Stimulated activated CD4-positive, alpha-beta T cell treated with anti-CD3 and anti-CD28 coated beads, Interleukin-4, amount 100 ng/mL, for 24 hours (primary cell): ENCODE results near the gene DPH7.
"Not testable (repeated sequence)": the region's sequence is repeated elsewhere in the genome, so short reads cannot be mapped to it uniquely, and the experiment has no call there.

Source experiments
- DNase-seq: peaks from one replicate; pipeline ENCODE4 v3.0.0-alpha.2; 2020

The DPH7 gene

DNA sequence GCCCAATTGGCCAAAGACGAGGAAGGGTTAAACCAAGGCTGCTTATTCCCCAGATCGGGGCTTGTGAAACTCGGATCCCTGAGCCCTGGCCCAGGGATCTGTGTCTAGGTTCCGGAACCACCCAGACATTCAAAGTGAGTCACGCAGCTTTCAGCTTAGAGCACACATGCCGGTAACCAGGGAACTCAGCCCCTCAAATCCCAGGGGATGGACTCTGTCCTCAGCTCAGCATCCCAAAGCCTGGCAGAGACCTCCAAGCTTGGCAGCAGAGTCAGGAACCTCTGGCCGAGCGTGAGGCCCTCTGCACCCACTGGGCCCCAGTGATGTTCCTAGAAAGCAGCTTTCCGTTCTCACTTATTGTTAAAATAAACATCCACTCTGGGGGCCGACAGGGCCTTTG is 33.6 kb downstream of the DPH7 start:
- no peak for DNase-seq

DNA sequence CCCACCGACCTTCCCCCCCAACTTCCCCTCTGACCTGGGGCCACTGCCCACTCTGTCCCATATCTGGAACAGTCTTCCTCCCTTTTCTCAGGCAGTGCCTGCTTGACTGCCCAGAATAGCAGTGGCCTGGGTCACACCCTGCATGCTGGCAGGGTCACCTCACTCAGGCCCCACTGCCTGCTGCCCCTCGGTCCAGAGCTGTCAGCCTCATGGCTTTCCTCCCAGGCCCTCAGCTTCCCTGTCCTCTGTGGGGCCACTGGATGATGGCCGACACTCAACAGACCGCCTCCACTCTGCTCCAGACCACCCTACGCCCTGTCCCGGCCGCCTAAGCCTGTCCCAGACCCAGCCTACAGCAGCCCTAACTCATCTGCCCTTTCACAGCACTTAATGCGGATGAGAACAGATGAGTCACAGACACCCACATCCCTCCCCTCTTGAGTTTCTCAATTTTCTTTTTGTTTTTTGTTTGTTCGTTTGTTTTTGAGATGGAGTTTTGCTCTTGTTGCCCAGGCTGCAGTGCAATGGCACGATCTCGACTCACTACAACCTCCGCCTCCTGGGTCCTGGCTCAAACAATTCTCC is 34.5 kb downstream of the DPH7 start:
- DNase-seq, result no peak

DNA sequence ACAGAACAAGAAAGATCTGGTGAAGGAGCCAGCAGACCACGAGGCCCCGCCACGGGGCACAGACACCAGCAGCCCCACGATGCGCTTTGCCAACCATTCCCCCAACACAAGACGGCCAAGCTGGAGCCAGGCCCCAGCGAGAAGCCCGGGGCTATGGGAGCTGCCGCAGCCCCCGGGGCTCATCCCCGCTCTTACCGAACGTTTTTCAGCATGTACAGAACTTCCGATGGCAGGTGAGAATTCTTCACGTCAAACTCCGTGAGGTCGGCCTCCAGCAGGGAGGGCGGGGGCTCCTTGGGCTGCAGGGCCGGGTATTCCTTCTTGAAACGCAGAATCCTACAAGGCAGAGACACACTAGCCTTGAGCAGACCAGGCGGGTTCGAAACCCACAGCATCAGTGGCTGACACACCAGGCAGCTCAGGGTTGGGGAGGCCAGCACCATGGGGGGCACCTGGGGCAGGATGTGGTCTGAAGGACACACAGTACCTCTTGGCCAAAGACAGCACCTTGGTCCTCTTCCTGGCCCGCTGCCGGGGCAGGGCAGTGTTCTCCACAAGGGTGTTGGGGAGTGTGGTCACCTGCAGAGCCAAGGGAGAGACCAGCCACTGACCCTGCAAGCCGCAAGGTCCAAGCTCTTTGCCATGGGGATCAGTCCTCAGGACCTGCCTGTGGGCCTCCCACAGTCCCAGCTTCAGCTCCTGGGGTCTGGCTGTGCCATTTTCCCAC is 35.3 kb downstream of the DPH7 start:
- no peak for DNase-seq

DNA sequence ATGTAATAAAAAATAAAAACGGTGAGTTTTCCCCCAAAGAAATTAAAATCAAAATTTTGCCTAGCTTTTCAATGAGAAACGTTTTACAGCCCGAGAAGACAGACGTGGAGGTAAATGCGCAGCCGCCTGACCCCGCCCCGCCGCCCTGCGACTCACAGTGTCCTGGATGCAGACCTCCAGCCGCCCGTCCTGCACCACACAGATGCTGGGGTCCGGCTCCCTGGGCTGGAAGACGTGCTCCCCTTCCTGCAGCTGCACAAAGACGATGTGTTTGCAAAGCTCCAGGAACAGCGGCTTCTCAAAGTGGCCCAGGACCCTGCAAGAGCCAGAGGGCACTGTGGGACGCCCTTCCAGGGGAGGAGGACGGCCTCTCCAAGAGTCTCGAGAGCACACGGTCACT is 36.2 kb downstream of the DPH7 start:
- DNase-seq, result no peak

DNA sequence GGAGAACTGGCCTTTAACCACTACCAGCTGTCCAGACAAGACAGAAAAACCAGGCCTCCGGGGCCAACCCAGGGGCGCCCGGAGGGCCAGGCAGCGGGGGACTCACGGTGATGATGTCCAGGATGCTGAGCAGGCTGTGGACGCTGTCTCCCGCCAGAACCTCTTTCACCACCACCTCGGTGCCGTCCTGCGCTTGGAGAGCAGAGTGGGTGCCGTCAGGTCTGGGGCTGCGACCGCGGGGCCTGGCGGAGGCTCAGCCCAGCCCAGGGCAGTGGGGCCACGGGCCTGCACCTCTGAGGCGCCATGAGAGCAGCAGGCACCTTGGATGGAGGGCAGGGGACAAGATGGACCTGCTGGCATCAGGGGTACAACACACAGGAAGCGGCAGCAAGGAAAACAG is 38.2 kb downstream of the DPH7 start:
- DNase-seq, result no peak

DNA sequence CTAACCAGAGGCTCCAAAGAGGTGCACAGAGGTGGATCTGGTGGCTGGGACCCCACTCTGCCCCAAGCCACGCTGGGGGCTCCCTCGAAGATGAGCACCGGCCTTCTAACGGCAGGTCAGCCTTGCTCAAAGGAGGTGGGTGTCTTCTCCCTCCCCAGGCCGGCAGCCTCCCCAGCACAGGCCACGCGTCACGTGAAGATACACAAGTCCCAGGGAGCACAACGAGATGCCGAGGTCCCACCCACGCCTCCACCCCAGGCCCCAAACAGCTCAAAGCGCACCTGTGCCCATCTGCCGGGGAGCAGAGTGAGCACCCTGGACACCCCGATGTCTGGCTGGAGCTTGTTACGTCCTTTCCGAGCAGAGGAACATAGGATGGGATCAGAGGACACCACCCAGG is 40.7 kb downstream of the DPH7 start:
- no peak for DNase-seq

DNA sequence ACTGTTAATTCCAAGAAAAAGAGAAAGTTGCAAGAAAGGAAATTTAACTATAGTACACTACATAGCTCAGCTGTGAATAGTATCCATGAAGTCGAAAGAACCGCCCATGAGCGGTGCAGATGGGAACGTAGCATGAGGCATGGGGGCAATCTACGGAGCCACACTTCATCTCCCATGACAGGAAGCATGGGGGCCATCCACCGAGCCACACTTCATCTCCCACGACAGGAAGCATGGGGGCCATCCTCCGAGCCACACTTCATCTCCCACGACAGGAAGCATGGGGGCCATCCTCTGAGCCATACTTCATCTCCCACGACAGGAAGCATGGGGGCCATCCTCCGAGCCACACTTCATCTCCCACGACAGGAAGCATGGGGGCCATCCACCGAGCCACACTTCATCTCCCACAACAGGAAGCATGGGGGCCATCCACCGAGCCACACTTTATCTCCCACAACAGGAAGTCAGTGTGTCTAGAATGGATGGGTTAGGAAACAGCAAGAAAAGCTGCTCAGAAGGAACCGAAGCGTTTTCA is 42.1 kb downstream of the DPH7 start:
- DNase-seq, result not testable (repeated sequence)

DNA sequence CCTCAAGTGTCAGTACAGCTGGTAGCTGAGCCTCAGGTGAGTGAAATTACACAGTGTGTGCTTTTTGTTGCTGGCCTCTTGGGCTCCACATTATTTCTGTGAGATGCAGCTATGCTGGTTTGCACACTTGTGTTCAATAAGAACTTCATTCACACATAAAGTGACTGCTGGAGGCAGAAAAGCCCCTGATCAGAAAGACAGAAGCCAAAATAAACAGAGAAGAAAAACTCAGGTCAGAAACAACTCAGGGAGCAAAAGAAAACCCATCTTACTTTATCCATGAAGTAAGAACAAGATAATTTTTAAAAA is 43.7 kb downstream of the DPH7 start:
- no peak for DNase-seq

DNA sequence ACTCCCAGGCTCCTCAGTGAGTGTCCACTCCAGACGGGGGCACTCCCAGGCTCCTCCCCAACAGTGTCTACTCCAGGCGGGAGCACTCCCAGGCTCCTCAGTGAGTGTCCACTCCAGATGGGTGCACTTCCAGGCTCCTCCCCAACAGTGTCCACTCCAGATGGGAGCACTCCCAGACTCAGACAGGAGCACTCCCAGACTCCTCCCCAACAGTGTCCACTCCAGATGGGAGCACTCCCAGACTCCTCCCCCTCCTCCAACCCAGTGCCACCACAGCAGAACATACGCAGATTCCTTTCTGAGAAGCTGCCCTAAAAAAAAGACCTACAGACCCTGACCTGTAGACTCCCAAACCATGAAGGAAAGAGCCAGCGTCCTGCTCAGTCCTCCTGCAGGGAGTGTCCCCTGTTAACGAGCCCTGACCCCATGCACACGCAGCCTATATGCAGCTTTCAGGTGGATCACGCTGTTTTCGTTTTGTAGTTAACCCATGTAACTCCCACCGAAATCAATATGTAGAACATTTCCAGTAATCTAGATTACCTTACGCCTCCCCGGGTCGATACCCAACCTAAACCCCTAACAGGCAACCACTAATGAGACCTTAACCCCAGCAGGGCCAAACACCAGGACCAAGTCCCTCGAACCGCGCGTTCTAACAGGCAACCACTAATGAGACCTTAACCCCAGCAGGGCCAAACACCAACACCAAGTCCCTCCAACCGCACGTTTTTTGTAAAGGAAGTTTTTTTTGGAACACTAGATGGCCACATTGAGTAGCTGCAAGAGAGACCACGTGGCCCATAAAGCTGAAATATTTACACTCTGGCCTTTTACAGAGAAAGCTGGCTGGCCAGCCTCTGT is 44.2 kb downstream of the DPH7 start:
- peak; percentile 27 for DNase-seq

DNA sequence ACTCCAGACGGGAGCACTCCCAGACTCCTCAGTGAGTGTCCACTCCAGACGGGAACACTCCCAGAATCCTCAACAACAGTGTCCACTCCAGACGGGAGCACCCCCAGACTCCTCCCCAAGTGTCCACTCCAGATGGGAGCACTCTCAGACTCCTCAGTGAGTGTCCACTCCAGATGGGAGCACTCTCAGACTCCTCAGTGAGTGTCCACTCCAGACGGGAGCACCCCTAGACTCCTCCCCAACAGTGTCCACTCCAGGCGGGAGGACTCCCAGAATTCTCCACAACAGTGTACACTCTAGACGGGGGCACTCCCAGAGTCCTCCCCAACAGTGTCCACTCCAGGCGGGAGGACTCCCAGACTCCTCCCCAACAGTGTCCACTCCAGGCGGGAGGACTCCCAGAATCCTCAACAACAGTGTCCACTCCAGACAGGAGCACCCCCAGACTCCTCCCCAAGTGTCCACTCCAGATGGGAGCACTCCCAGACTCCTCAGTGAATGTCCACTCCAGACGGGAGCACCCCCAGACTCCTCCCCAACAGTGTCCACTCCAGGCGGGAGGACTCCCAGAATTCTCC is 45.7 kb downstream of the DPH7 start:
- DNase-seq, result not testable (repeated sequence)

DNA sequence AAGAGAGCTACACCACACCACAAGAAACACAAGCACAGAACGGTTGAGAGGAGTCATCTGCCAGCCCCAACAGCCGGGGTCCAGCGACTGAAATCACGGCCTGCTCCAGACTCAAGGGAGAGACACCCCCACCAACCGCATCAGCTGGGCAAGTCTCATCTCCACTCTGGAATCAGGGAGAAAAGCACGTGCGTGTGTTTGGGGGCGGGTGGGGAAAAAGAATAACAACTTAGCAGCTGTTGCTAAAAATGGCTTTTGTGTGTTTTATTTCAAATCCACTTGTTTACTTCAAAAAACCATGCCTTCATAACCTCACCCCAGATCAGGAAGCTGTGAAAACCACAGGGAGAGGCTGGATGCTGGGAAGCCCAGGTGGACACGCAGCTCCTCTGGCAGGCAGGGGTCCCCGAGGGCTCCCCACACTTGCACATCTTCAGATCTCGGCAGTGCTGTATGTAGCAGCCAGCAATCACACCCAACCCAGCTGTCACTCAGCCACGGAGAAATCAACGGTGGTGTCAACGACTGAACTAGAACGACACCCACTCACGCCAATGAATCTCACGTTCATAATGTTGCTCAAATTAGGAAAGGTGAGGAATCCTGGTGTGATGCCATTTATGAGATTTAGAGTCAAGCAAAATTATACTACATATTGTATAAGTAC is 47.5 kb downstream of the DPH7 start:
- DNase-seq, result no peak

DNA sequence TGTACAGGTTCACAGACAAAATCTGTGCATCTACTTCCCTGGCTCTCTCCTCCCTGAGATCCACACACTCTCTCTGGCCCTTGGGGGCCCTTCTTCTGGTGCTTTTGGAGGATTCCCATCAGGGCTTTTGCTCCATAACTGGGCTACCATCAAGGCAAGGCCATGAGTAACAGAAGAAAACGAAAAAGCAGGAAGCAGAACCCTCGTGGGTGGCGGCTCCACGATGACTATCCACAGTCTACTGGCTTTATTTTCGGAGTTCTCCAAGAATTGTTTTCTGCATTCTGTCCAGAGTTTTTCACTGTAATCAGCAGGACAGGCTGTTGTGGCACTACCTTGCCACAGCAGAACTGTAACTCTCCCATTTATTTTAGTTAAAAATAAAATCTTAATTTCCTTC is 48.4 kb downstream of the DPH7 start:
- DNase-seq, result no peak

DNA sequence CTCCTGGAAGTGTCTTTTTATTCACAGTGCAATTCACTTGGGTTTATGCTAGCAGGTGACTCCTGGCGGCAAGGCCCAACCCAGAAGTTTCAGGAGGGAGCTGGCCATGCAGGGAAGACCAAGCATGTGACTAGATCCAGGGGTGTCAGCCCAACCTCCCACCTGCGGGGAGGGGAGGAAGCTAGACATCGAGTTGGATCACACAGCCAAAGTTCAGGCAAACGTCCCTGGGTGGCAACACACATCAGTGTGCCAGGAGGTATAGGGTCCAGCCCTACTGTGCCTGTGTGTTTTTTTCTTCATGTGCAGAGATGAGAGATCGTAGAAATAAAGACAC is 53.8 kb downstream of the DPH7 start:
- no peak for DNase-seq

DNA sequence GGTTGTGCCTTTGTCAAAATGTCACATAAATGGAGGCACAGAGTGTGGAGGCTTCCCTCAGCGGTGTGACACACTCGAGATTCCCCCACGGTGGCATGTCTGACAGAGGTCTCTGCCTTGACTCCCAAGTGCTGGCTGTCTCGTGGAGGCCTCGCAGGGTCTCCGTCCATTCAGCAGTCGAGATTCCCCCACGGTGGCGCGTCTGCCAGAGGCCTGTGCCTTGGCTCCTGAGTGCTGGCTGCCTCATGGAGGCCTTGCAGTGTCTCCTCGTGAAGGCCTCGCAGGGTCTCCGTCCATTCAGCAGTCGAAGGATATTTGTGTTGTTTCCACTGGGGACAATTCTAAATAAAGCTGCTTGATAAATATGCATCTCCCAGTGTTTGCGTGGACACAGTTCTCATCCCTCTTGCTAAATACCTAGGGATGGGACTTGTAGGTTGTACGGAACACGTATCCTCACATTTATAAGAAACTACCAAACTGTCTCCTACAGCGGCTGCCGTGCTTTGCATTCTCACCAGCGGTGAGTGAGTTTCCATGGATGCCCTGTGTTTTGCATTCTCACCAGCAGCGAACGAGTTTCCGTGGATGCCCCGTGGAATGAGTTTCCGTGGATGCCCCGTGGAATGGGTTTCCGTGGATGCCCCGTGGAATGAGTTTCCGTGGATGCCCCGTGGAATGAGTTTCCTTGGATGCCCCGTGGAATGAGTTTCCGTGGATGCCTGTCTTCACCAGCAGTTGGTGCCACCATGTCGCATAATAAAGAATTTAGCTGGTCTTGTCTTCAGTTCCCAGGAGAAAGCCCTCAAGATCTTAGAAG is 54.4 kb downstream of the DPH7 start:
- no peak for DNase-seq

DNA sequence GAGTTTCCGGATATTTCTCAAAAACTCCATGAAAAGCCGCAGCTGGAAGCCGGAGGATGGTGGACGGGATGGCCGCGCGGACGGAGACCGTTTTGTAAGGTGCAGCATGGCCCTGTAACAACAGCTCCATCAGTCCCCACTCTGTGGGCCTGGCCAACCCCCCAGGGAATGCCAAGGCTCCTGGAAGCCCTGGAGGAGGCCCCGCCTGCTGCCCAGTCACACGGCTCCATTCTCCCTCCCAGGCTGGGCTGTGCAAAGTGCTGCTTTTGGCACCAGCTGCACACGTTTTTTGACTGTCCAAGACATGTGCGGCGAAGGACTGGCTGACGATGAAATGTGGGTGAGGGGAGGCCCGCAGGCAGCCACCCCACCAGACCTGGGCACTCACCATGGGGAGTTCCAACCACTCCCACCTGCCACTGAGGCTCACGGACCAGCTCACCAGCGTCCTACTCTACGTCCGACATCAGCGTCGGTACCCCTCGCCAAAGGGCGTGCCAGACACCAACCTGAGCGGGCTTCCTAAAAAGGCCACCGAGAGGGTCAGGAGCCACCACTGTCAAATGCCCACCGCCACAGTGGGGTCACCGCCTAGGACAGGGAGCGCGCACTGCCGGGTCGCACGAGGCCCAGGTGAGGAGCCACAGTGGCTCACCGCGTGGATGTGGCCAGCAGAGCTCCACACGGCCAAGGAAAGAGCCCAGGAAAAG is 55.8 kb downstream of the DPH7 start:
- no peak for DNase-seq

DNA sequence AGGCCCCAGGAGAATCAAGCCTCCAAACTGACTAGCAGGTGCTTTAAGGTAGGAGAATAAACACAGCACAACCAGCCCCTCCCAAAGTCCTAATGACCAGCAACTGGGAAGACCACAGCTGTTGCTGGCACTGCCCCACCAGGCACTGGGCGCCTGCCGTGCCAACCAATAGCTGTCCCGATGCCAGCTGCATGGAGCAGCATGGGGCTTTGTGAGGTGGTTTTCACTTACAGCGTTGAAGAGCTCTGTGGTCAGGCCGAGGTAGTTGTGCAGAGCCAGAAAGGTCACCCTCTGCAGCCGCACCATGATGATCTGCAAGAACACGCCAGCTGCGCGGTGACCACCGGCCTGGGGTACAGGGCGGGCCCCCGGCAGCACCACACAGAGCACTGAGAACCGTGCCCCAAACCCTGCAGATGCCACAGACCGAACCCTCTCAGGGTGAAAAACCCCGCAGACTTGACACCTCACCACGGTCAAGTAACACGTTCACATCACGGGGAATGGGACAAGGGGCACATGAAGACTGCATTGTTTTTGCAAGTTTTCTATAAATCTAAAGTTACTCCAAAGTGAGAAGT is 57.2 kb downstream of the DPH7 start:
- DNase-seq, result no peak

DNA sequence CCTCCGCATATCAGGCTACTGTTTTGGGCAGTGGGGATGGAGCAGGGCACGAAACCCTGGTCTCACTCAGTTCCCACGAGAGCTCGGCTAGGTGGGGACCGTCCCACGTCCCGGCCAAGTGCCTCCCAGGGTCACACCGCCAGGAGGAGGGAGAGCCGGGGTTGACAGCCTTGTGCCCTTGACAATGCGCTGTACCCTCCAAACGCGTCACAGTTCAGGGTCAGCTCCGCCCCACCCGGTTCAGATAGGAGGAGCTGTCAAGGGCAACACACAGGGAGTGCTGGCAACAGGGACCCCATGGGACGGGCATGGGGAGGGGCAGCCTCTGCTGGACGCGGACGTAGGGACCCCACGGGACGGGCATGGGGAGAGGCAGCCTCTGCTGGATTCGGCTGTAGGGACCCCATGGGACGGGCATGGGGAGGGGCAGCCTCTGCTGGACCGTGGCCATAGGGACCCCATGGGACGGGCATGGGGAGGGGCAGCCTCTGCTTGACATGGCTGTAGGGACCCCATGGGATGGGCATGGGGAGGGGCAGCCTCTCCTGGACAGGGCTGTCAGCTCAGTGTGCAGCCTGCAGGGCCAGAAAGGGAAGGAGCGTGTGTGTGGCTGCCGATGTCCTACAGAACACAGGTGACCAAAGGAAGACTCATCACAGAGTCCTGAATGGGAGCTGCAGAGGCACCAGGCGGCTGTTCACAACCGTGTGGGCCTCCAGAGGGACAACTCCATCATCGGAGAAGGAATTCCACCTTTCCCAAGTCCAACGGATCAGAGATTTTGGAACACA is 57.9 kb downstream of the DPH7 start:
- no peak for DNase-seq

DNA sequence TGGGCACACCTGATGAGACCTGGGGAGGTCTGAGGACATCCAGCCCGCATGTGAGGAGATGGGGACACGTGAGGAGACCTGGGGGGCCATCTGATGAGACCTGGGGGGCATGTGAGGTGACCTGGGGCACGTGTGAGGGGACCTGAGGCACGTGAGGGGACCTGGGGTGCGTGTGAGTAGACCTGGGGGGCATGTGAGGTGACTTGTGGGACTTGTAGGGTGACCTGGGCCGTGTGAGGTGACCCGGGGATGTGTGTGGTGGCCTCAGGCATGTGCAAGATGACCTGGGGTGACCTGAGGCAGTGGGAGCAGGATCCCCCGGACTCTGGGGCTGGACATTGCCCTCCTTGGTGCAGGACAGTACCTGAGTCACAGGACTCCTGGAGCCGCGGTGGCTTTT is 59.2 kb downstream of the DPH7 start:
- no peak for DNase-seq

DNA sequence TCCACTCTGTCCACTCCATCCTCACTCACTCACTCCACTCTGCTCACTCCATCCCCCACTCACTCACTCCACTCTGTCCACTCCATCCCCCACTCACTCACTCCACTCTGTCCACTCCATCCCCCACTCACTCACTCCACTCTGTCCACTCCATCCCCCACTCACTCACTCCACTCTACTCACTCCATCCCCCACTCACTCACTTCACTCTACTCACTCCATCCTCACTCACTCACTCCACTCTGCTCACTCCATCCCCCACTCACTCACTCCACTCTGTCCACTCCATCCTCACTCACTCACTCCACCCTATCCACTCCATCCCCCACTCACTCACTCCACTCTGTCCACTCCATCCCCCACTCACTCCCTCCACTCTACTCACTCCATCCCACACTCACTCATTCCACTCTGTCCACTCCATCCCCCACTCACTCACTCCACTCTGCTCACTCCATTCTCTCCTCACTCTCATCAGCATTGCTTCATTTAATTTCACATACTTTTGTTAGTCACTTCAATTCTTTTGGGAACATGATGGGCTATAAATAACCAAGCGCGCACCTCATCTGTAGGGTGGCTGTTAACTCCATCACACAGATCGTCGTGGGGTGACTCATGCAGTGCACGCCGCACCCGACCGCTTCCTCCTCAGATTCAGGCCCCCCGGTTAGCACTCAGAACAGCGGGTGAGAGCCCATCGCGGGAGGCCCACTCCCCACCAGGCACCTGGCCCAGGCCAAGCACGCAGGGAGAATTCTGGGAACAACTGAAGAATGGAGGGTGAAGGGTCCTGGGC is 59.9 kb downstream of the DPH7 start:
- not testable (repeated sequence) for DNase-seq
